HFFc6 (cell line): ENCODE results near the gene TRIAP1. TPM values are rescaled to one million over a fixed set of nuclear protein-coding genes. Genes with fewer than 3 reads are reported as not detected.

Source experiments
- DNase-seq: peaks from one replicate; pipeline ENCODE4 v3.0.0-alpha.2; 2018
- H3K27ac Mint-ChIP-seq: 2 replicates; pipeline ENCODE4 v1.8.0; 2020; ENCODE audit warnings: mild to moderate bottlenecking, mixed read lengths
- H3K27me3 Mint-ChIP-seq: 2 replicates; pipeline ENCODE4 v1.8.0; 2021; ENCODE audit warnings: mild to moderate bottlenecking, moderate library complexity, mixed read lengths; ENCODE audit not compliant: insufficient read depth
- H3K36me3 Mint-ChIP-seq: 2 replicates; pipeline ENCODE4 v1.8.0; 2021; ENCODE audit warnings: low read depth, mixed read lengths
- H3K4me1 Mint-ChIP-seq: 2 replicates; pipeline ENCODE4 v1.8.0; 2020; ENCODE audit warnings: low read depth, mixed read lengths
- H3K4me3 Mint-ChIP-seq: 2 replicates; pipeline ENCODE4 v1.8.0; 2020; ENCODE audit warnings: mild to moderate bottlenecking, moderate library complexity, mixed read lengths
- H3K9me3 Mint-ChIP-seq: 2 replicates; pipeline ENCODE4 v1.8.0; 2020; ENCODE audit warnings: mild to moderate bottlenecking, mixed read lengths
- CTCF ChIP-seq: fragments of 200-600 bp; sonication (generic); IDR thresholded peaks from 2 replicates; pipeline ENCODE4 v1.5.0; 2021; ENCODE audit warnings: antibody characterized with exemption, mild to moderate bottlenecking
- total RNA-seq, 6 experiments: library from RNA; stranded (reverse); fragmentation: NEBNext Ultra II Directional; extraction: Animal tissue kit (Norgen Biotek cat#: 25700); gene quantifications; 2 replicates in 1 of 6; 3 replicates in 5 of 6; pipeline ENCODE4 v1.2.3, GENCODE V29; 2021

The TRIAP1 gene
- total RNA-seq, 6 experiments from 2014 or later = 37.9 to 49.0 (median 41.6) TPM

DNA sequence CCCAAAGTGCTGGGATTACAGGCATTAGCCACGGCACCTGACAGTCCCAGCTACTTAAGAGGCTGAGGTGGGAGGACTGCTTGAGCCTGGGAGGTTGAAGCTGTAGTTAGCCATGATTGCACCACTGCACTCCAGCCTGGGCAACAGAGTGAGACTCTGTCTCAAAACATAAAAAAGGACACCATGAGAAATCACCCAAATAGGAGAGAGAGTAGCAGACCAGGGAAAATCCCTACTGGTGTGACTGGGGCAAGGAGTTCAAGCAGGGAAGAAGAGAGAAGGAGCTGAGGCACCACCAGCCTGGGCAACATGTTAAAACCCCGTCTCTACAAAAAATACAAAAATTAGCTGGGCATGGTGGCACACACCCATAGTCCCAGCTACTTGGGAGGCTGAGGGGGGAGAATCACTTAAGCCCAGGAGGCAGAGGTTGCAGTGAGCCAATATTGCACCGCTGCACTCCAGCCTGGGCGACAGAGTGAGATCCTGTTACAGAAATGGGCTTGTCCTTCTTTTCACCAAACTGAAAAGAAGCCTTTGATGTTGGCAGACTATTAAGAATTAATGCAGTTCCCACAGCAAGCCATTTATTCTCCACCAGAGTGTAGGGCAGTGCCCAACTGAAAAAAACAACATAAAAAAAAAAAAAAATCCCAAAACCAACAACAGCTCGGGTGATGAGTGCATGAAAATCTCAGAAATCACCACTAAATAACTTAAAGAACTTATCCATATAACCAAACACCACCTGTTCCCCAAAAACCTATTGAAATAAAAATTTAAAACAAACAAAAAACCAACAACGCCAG is 27.8 kb upstream of the TRIAP1 start:
- Mint-ChIP-seq H3K27ac (peak overlapping the region; percentile 69), H3K27me3 (no peaks in the 10 kb centered on the region; the same call in none of the 2 replicates), H3K9me3 (no peaks in the 10 kb centered on the region), H3K4me3 (peak overlapping the region; percentile 40), H3K4me1 (peaks cover 25% of the 10 kb centered on the region), H3K36me3 (peaks cover 7% of the 10 kb centered on the region)
- no peak for DNase-seq
- TF ChIP-seq CTCF = no peak

- TF ChIP-seq CTCF = no peak
- Mint-ChIP-seq H3K4me3 (no peak overlapping the region), H3K27me3 (no peaks in the 10 kb centered on the region; the same call in none of the 2 replicates), H3K27ac (no peak overlapping the region), H3K36me3 (peaks cover 10% of the 10 kb centered on the region), H3K4me1 (peaks cover 32% of the 10 kb centered on the region), H3K9me3 (no peaks in the 10 kb centered on the region)
- no peak for DNase-seq
These were observed 26.3 kb upstream of the TRIAP1 start for GRCh38 chr12:120472521-120472920.

DNA sequence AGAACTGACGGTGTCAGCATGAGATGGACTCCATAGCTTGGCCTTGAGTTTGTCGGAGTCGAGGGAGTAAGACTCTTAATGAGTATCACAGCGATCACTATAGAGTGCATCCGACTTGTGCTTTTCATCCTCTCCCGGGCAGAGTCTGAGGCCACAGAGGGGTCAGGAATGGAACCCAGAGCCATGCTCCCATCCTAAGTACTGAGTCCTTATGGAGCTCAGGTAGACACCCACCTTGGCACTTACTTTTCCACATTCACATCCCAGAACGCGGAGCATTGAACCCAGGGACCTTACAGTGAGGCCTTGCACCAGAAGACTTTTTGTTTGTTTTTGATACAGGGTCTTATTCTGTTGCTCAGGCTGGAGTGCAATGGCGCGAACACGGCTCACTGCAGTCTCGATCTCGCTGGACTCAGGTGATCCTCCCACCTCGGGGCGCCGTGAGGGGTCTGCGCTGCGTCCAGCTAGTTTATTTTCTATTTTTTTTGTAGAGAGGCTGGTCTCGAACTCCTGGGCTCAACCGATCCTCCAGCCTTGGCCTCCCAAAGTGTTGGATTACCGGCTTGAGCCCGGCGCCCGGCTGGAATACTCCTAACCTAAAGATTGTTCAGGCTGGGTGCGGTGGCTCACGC is 24.1 kb upstream of the TRIAP1 start:
- Mint-ChIP-seq H3K4me1 (peaks cover 54% of the 10 kb centered on the region), H3K36me3 (peaks cover 26% of the 10 kb centered on the region), H3K27ac (peak overlapping the region; percentile 82; the same call in 1 of the 2 replicates), H3K27me3 (peaks cover 2% of the 10 kb centered on the region; the same call in 1 of the 2 replicates), H3K4me3 (peak overlapping the region; percentile 95), H3K9me3 (no peaks in the 10 kb centered on the region)
- no peak for DNase-seq
- TF ChIP-seq CTCF = no peak

DNA sequence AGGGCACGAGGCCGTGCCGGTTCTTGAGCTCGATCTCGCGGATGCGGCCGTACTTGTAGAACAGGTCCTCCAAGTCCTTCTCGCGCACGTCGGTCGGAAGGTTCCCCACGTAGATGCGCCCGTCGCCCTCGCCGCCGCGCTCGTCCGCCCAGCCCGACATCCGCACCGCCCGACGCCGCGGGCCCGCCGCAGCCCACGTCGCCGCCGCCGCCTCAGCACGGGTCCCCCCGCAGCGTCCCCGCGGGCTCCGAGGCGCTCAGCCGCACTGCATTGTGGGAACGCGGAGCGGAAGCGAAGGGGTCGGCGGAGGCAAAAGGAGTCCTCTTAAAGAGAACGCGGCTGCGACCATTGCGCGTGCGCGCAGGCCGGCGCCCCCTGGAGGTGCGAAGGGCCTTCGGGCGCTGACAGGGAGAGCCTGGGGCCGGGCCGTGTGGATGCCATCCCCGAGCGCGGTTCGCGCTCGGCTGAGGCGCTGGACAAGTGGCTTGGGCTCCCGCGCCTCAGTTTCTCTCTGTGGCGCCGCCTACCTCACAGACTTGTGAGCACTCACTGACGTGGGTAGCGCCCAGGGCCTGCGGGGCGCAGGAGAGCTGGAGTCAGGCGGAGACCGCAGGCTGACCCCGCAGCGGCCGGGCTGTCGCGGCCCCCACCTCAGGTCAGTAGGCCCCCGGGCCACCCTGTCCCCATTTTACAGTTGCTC is 23.4 kb upstream of the TRIAP1 start, which contains the start of gene SRSF9:
SRSF9 (minus strand) TSS at position 299 of the 700 bp plus-strand sequence; CDS start at position 160, 139 bp downstream.
- Mint-ChIP-seq H3K27ac (peak within 1 kb of the TSS; percentile 82), H3K4me3 (peak within 1 kb of the TSS; percentile 95), H3K4me1 (peaks cover 49% of the 10 kb centered on the region), H3K36me3 (peaks cover 31% of the 10 kb centered on the region), H3K9me3 (no peaks in the 10 kb centered on the region), H3K27me3 (peaks cover 2% of the 10 kb centered on the region; the same call in 1 of the 2 replicates)
- TF ChIP-seq CTCF = peak; percentile 89
- peak; percentile 93 for DNase-seq

GRCh38 chr12:120468821-120469449 is 22.8 kb upstream of the TRIAP1 start:
- Mint-ChIP-seq H3K9me3 (no peaks in the 10 kb centered on the region), H3K27ac (peak overlapping the region; percentile 82), H3K4me3 (peak overlapping the region; percentile 95), H3K36me3 (peaks cover 36% of the 10 kb centered on the region), H3K4me1 (peaks cover 43% of the 10 kb centered on the region), H3K27me3 (peaks cover 2% of the 10 kb centered on the region; the same call in 1 of the 2 replicates)
- peak; percentile 16 for DNase-seq
- no peak for TF ChIP-seq CTCF
